Ishikawa (cell line): ENCODE results near the gene APOBEC3A.

Experiments
- EGR1 ChIP-seq: IDR thresholded peaks from 2 replicates; pipeline ENCODE4 v1.6.1; 2012
- EP300 ChIP-seq: IDR thresholded peaks from 2 replicates; pipeline ENCODE4 v1.6.1; 2012; ENCODE audit warnings: borderline replicate concordance
- RAD21 ChIP-seq: IDR thresholded peaks from 2 replicates; pipeline ENCODE4 v1.6.1; 2012; ENCODE audit warnings: low read depth
- REST ChIP-seq: IDR thresholded peaks from 2 replicates; pipeline ENCODE4 v1.6.1; 2012; ENCODE audit warnings: low read depth, mild to moderate bottlenecking
- TEAD4 ChIP-seq: IDR thresholded peaks from 2 replicates; pipeline ENCODE4 v1.6.1; 2012
- ZBTB7A ChIP-seq: IDR thresholded peaks from 2 replicates; pipeline ENCODE4 v1.6.1; 2012; ENCODE audit warnings: low read depth
- TF ChIP-seq, protein P1 (sequence below): IDR thresholded peaks from 2 replicates; pipeline ENCODE4 v1.6.1; 2012

- TF ChIP-seq EP300: no peak
- TF ChIP-seq ZBTB7A: no peak
- no peak for TF ChIP-seq RAD21
- TF ChIP-seq EGR1: no peak
- TF ChIP-seq TEAD4: no peak
- TF ChIP-seq, protein P1, sequence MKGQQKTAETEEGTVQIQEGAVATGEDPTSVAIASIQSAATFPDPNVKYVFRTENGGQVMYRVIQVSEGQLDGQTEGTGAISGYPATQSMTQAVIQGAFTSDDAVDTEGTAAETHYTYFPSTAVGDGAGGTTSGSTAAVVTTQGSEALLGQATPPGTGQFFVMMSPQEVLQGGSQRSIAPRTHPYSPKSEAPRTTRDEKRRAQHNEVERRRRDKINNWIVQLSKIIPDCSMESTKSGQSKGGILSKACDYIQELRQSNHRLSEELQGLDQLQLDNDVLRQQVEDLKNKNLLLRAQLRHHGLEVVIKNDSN: no peak
- no peak for TF ChIP-seq REST
Observed at GRCh38 chr22:38952281-38952993, 5.0 kb upstream of the APOBEC3A start.
